ENCODE measurements around the gene DOK3. TPM values are rescaled to one million over a fixed set of nuclear protein-coding genes. Genes with fewer than 3 reads are reported as not detected.

Gene DOK3
- total and polyA plus RNA-seq, 10 of the 15 experiments (the other 5 are each of a cell fraction or from before 2014, with no cell fraction given), result 6.6 to 107 (median 52.1) TPM

DNA sequence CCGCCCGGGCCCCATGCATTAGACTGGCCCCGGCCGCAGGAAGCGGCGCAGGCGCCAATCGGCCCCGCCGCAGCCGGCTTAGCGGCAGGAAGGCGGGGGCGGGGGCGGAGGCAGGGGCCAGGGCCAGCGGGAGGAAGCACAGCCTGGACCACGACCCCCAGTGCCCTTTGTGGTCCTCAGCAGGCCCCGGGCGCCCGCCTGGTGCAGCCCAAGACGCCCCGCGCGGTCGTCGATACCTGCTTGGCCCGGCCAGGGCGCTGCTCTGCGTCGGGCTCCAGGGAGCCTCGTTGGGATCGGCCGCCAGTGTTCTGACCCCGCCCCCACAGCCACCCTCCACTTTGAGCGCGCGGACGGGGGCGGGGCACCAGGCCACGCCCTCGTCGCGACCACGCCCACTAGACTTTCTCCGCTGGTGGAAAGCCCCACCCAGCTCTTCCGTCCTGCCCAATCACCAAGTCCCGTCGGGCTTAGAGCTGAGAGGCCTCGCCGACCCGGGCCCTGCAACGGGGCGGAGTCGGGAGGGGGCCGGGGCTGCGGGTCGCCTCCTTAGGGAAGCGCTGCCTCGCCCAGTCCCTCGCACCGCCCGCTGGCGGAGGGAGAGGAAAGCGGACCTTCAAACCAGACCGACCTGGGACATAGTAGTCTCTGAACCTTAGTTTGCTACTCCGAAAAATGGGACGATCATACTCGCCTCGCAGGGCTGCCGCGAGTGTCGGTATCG lies 12.2 kb downstream of the DOK3 start, which contains the start of gene PDLIM7:
Gene PDLIM7, minus strand, starts transcription at position 313 of the 721 bp plus-strand sequence. CDS start 1,092 bp downstream, outside the sequence.
- Histone ChIP-seq H4K20me1 (ENCODE audit: control insufficient read depth, insufficient read depth) (no peaks in the 10 kb centered on the region), H3K36me3 (ENCODE audit: control insufficient read depth in 2 of 2, insufficient read depth in 2 of 2, low read length in 1 of 2) (no peaks in the 10 kb centered on the region; a peak in 1 of 4 replicates), H3K27ac (ENCODE audit: control insufficient read depth, insufficient read depth) (peak within 1 kb of the TSS; percentile 74), H3K4me1 (ENCODE audit: control insufficient read depth, insufficient read depth, low read length) (peaks cover 42% of the 10 kb centered on the region), H3K4me2 (ENCODE audit: control insufficient read depth, insufficient read depth) (peak within 1 kb of the TSS; percentile 90), H2AFZ (ENCODE audit: control insufficient read depth, low read depth, low read length) (peak within 1 kb of the TSS; percentile 76), H3K9me3 (replicated peaks; ENCODE audit: control insufficient read depth, insufficient read depth, low read length) (no peaks in the 10 kb centered on the region), H3K9ac (ENCODE audit: control insufficient read depth, insufficient read depth, low read length) (peak within 1 kb of the TSS; percentile 68), H3K79me2 (ENCODE audit: control insufficient read depth, insufficient read depth, low read length) (peaks cover 6% of the 10 kb centered on the region), H3K4me3 (peak within 1 kb of the TSS; percentile 86), H3K27me3 (replicated peaks in 1 of 2; ENCODE audit: control insufficient read depth in 2 of 2, insufficient read depth in 2 of 2, low read length in 1 of 2) (no peaks in the 10 kb centered on the region; a peak in 1 of 4 replicates)
- SMC1A ChIA-PET (ENCODE audit: uncharacterized antibody, unreplicated experiment), result interaction anchor here (0.7 to 2.2 kb wide), 10 partner anchors 11 to 962 kb away, joined by 3 to 10 read pairs (median 4); no protein-coding TSS in a partner anchor
- CTCF ChIA-PET, result interaction anchor here (0.7 to 4.9 kb wide), 12 partner anchors 9 to 188 kb away, joined by 3 to 24 read pairs (median 5); partner anchors contain the start of genes DOK3 and F12
- DNase-seq (ENCODE audit: low read depth, low spot score), result peak; percentile 77
- peak; percentile 98 for FAIRE-seq
- 1% methylated on average over 54 of the region's 73 CpGs for WGBS (ENCODE audit: insufficient coverage, insufficient replicate concordance, low lambda C conversion rate, missing lambda C conversion rate)
- POLR2A ChIA-PET, result interaction anchor here (0.5 to 4.2 kb wide), 13 partner anchors 11 to 345 kb away, joined by 3 to 19 read pairs (median 4); partner anchors contain the start of genes DOK3 and GRK6
- ATAC-seq, result peak; percentile 81
- in situ Hi-C loops (cut with MboI), result no loop called here
- RAD21 ChIA-PET (ENCODE audit: unreplicated experiment), result interaction anchor here (0.7 to 1.8 kb wide), 10 partner anchors 10 to 108 kb away, joined by 3 to 17 read pairs (median 6); no protein-coding TSS in a partner anchor
- intact Hi-C loops (cut with micrococcal nuclease; ENCODE audit: unreplicated experiment), result loop anchor here (1.0 kb wide), 1 partner anchor 40 kb away; no protein-coding TSS in a partner anchor
- BruUV-seq (replicated peaks), result TSS peak; percentile 54
- TF ChIP-seq BMI1 (IDR thresholded peaks at IDR 0.05; ENCODE audit: borderline replicate concordance) (no peak), NR2F1 (conservative IDR thresholded peaks at IDR 0.05) (peak; percentile 93), ZNF207 (IDR thresholded peaks at IDR 0.05; ENCODE audit: borderline replicate concordance) (no peak), POLR2A (IDR thresholded peaks at IDR 0.05; ENCODE audit: low read depth, low read length) (peak; percentile 98), BACH1 (IDR thresholded peaks at IDR 0.05; ENCODE audit: borderline replicate concordance) (peak; percentile 78), POLR2AphosphoS2 (IDR thresholded peaks at IDR 0.05; ENCODE audit: low read depth, low read length) (peak; percentile 85; the same call in 1 of the 2 replicates), NBN (IDR thresholded peaks at IDR 0.05) (no peak), MXI1 (IDR thresholded peaks at IDR 0.05; ENCODE audit: low read depth, low read length) (no peak), PML (IDR thresholded peaks at IDR 0.05; ENCODE audit: low read length) (peak; percentile 66; the same call in 1 of the 2 replicates), ZNF217 (IDR thresholded peaks at IDR 0.05) (peak; percentile 92), RAD21 (IDR thresholded peaks at IDR 0.05; ENCODE audit: insufficient read depth, low read depth, low read length) (no peak), KLF5 (IDR thresholded peaks at IDR 0.05; ENCODE audit: partially characterized antibody) (peak; percentile 17), NR2C2 (IDR thresholded peaks at IDR 0.05; ENCODE audit: borderline replicate concordance, control insufficient read depth, insufficient read length, low read depth) (no peak), CHD2 (IDR thresholded peaks at IDR 0.05; ENCODE audit: borderline replicate concordance, low read depth, low read length) (peak; percentile 69)
- TF ChIP-seq, protein P1, sequence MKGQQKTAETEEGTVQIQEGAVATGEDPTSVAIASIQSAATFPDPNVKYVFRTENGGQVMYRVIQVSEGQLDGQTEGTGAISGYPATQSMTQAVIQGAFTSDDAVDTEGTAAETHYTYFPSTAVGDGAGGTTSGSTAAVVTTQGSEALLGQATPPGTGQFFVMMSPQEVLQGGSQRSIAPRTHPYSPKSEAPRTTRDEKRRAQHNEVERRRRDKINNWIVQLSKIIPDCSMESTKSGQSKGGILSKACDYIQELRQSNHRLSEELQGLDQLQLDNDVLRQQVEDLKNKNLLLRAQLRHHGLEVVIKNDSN (IDR thresholded peaks at IDR 0.05; ENCODE audit: borderline replicate concordance, extremely low read length, insufficient read depth, low read depth, low read length), result no peak
- TF ChIP-seq, protein P2, sequence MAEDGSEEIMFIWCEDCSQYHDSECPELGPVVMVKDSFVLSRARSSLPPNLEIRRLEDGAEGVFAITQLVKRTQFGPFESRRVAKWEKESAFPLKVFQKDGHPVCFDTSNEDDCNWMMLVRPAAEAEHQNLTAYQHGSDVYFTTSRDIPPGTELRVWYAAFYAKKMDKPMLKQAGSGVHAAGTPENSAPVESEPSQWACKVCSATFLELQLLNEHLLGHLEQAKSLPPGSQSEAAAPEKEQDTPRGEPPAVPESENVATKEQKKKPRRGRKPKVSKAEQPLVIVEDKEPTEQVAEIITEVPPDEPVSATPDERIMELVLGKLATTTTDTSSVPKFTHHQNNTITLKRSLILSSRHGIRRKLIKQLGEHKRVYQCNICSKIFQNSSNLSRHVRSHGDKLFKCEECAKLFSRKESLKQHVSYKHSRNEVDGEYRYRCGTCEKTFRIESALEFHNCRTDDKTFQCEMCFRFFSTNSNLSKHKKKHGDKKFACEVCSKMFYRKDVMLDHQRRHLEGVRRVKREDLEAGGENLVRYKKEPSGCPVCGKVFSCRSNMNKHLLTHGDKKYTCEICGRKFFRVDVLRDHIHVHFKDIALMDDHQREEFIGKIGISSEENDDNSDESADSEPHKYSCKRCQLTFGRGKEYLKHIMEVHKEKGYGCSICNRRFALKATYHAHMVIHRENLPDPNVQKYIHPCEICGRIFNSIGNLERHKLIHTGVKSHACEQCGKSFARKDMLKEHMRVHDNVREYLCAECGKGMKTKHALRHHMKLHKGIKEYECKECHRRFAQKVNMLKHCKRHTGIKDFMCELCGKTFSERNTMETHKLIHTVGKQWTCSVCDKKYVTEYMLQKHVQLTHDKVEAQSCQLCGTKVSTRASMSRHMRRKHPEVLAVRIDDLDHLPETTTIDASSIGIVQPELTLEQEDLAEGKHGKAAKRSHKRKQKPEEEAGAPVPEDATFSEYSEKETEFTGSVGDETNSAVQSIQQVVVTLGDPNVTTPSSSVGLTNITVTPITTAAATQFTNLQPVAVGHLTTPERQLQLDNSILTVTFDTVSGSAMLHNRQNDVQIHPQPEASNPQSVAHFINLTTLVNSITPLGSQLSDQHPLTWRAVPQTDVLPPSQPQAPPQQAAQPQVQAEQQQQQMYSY (CRISPR knock-in tag; IDR thresholded peaks at IDR 0.05), result no peak
- TF ChIP-seq, protein P3, sequence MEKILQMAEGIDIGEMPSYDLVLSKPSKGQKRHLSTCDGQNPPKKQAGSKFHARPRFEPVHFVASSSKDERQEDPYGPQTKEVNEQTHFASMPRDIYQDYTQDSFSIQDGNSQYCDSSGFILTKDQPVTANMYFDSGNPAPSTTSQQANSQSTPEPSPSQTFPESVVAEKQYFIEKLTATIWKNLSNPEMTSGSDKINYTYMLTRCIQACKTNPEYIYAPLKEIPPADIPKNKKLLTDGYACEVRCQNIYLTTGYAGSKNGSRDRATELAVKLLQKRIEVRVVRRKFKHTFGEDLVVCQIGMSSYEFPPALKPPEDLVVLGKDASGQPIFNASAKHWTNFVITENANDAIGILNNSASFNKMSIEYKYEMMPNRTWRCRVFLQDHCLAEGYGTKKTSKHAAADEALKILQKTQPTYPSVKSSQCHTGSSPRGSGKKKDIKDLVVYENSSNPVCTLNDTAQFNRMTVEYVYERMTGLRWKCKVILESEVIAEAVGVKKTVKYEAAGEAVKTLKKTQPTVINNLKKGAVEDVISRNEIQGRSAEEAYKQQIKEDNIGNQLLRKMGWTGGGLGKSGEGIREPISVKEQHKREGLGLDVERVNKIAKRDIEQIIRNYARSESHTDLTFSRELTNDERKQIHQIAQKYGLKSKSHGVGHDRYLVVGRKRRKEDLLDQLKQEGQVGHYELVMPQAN (conservative IDR thresholded peaks at IDR 0.05), result peak; percentile 71

Data from GM12878 (cell line).